ENCODE data around the gene OSBPL3.

The OSBPL3 gene

DNA sequence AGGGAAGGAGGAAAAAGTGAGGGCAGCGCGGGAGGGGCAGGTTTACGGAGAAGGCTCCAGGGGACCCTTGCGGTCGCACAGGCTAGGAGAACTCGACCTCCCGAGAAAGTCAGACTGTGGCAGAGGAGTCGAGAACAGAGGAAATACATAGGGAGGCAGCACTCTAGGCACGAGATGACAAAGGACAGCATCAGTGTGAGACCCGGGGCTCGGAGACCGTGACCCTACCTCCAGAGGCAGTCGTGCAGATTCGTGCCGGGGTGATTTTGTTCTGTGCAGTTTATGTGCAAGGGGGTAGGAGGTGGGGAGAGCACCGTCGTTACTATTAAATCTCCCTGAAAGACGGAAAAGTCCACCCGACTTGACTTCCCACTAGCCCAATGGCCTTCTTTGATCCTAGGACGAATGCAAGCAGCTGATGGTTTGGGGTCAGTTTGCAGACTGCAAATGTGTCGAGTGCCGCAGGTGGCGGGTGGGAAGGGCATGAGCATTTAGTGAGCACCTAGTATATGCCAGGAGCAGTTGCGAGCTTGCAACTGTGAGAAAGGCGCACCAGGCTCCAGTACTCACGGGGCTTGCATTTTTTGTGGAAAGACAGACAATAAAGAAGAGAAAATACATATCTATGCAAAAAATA, 674 bp upstream of the OSBPL3 start:
- TF ChIP-seq CTCF (conservative IDR thresholded peaks at IDR 0.05; ENCODE audit: low read depth, low read length), result peak; percentile 7
- DNase-seq (ENCODE audit: low read depth), result peak; percentile 60
- peak overlapping the region; percentile 78 for H3K4me3 ChIP-seq (ENCODE audit: low read depth, low read length)

- TF ChIP-seq CTCF (conservative IDR thresholded peaks at IDR 0.05; ENCODE audit: low read depth, low read length), result peak; percentile 48
- peak; percentile 72 for DNase-seq (ENCODE audit: low read depth)
- H3K4me3 ChIP-seq (ENCODE audit: low read depth, low read length), result peak overlapping the region; percentile 80
Observed at GRCh38 chr7:24979470-24979862, 512 bp downstream of the OSBPL3 start.

GRCh38 chr7:24978843-24979469, 1.0 kb downstream of the OSBPL3 start:
- peak overlapping the region; percentile 80 for H3K4me3 ChIP-seq (ENCODE audit: low read depth, low read length)
- no peak for TF ChIP-seq CTCF (conservative IDR thresholded peaks at IDR 0.05; ENCODE audit: low read depth, low read length)
- DNase-seq (ENCODE audit: low read depth), result no peak

DNA sequence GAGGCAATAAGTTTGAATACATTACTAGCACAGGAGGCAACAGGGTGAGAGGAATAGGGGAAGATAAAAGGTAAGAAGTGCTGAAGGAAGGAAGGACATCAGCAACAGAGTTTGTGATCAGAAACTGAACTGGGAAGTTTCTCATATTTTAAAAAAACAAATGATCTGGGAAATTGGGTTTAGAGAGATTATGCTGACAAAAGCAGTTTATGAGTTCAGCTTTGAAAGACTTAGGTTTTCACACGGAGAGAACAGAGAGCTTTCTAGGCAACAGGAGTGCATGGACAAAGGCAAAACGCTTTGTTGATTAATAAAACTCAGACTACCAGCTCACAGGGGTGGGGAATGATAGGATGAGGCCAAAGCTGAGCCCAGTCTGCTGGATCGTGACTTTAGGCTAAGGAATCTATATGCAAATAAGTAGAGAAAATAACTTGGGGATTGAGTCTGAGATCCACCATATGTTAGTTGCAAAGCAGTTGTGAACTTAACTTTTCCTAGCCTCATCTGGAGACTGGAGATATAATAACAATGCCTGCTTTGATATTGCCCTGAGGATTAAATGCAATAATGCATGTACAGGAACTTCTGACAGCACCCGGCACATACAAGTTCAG, 4.2 kb downstream of the OSBPL3 start:
- no peak for DNase-seq (ENCODE audit: low read depth)
- TF ChIP-seq CTCF (conservative IDR thresholded peaks at IDR 0.05; ENCODE audit: low read depth, low read length), result no peak
- no peak overlapping the region for H3K4me3 ChIP-seq (ENCODE audit: low read depth, low read length)

- no peak overlapping the region for H3K4me3 ChIP-seq (ENCODE audit: low read depth, low read length)
- no peak for DNase-seq (ENCODE audit: low read depth)
- TF ChIP-seq CTCF (conservative IDR thresholded peaks at IDR 0.05; ENCODE audit: low read depth, low read length), result no peak
Observed at GRCh38 chr7:24975172-24975571, 4.8 kb downstream of the OSBPL3 start.

GRCh38 chr7:24974026-24974832, 5.7 kb downstream of the OSBPL3 start:
- no peak for TF ChIP-seq CTCF (conservative IDR thresholded peaks at IDR 0.05; ENCODE audit: low read depth, low read length)
- DNase-seq (ENCODE audit: low read depth), result no peak
- H3K4me3 ChIP-seq (ENCODE audit: low read depth, low read length), result no peak overlapping the region

Measured in choroid plexus epithelial cell (primary cell).